ENCODE data around the gene GREB1.

GREB1 gene

GRCh38 chr2:11521775-11522174 is 12.1 kb upstream of the GREB1 start:
- TF ChIP-seq ZFX (IDR thresholded peaks at IDR 0.05) = no peak
- no peak for TF ChIP-seq CTCF (conservative IDR thresholded peaks at IDR 0.05)
- H3K27ac ChIP-seq = no peak overlapping the region

- TF ChIP-seq ZFX (IDR thresholded peaks at IDR 0.05) (no peak), CTCF (conservative IDR thresholded peaks at IDR 0.05) (no peak)
- H3K27ac ChIP-seq = no peak overlapping the region
Observed at GRCh38 chr2:11524470-11524869, 9.4 kb upstream of the GREB1 start.

GRCh38 chr2:11525762-11526161 is 8.1 kb upstream of the GREB1 start:
- H3K27ac ChIP-seq = no peak overlapping the region
- TF ChIP-seq CTCF (conservative IDR thresholded peaks at IDR 0.05) (no peak), ZFX (IDR thresholded peaks at IDR 0.05) (no peak)

- TF ChIP-seq CTCF (conservative IDR thresholded peaks at IDR 0.05) (no peak), ZFX (IDR thresholded peaks at IDR 0.05) (no peak)
- no peak overlapping the region for H3K27ac ChIP-seq
Observed at GRCh38 chr2:11527001-11527400, 6.8 kb upstream of the GREB1 start.

GRCh38 chr2:11528228-11528627 is 5.6 kb upstream of the GREB1 start:
- TF ChIP-seq ZFX (IDR thresholded peaks at IDR 0.05) = no peak
- no peak for TF ChIP-seq CTCF (conservative IDR thresholded peaks at IDR 0.05)
- H3K27ac ChIP-seq = no peak overlapping the region

- no peak overlapping the region for H3K27ac ChIP-seq
- TF ChIP-seq ZFX (IDR thresholded peaks at IDR 0.05) = no peak
Observed at GRCh38 chr2:11530864-11531465, 2.9 kb upstream of the GREB1 start.

GRCh38 chr2:11532416-11533055 is 1.3 kb upstream of the GREB1 start:
- no peak overlapping the region for H3K27ac ChIP-seq
- TF ChIP-seq CTCF (conservative IDR thresholded peaks at IDR 0.05) (no peak), ZFX (IDR thresholded peaks at IDR 0.05) (no peak)

Measured in C4-2B (cell line).